GM10248 (cell line): ENCODE results near the gene PMEPA1.

Experiments used
- CTCF ChIA-PET: fragments of 300-600 bp; sonication (Branson Sonifier 250); formaldehyde crosslinking; extraction: SDS; loops from one replicate; lab custom pipeline; 2021; ENCODE audit warnings: antibody characterized with exemption; lab: Yijun Ruan, JAX
- POLR2A ChIA-PET: fragments of 350-650 bp; sonication (Branson Sonifier 250); formaldehyde crosslinking; extraction: SDS; loops from one replicate; lab custom pipeline; 2020; ENCODE audit warnings: antibody characterized with exemption; lab: Yijun Ruan, JAX
- DNase-seq: peaks from one replicate; pipeline ENCODE4 v3.0.0; 2012; ENCODE audit errors: extremely low spot score
- CTCF ChIP-seq: IDR thresholded peaks from 2 replicates; pipeline ENCODE4 v1.5.1; 2012; ENCODE audit warnings: mild to moderate bottlenecking, low read depth; ENCODE audit errors: extremely low read depth, missing control alignments, control extremely low read depth

PMEPA1 gene

DNA sequence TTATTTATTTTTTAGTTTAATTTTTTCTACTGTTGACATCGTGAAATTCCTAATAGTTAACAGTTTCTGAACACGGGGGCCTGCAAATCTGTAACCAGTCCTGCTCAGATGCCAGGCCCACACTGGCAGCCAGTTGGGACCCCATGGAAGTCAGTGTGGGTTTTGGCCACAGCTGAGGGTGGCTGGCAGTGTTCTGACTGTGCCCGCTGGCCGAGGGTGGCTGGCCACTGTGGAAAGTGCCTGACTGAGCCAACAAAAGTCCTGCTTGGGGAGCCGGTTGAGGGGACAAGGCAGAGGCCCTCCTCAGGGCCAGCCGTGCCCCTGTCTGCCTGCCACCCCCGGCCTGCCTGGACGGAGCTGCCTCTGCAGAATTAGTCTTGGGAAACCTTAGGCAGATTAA is 4.1 kb upstream of the PMEPA1 start:
- no peak for DNase-seq
- POLR2A ChIA-PET: no interaction called here
- CTCF ChIA-PET: no interaction called here
- no peak for TF ChIP-seq CTCF

- no peak for DNase-seq
- TF ChIP-seq CTCF: no peak
Measured at GRCh38 chr20:57713505-57713903, 3.7 kb upstream of the PMEPA1 start.

GRCh38 chr20:57712851-57713504 is 3.2 kb upstream of the PMEPA1 start:
- ChIA-PET CTCF (interaction anchor here (2.2 kb wide), 1 partner anchor 8 kb away, joined by 9 read pairs; no protein-coding TSS in a partner anchor), POLR2A (no interaction called here)
- TF ChIP-seq CTCF: no peak
- no peak for DNase-seq

More at GRCh38 chr20:57713505-57713903, 3.7 kb upstream of the PMEPA1 start:
- ChIA-PET POLR2A (no interaction called here), CTCF (no interaction called here)

DNA sequence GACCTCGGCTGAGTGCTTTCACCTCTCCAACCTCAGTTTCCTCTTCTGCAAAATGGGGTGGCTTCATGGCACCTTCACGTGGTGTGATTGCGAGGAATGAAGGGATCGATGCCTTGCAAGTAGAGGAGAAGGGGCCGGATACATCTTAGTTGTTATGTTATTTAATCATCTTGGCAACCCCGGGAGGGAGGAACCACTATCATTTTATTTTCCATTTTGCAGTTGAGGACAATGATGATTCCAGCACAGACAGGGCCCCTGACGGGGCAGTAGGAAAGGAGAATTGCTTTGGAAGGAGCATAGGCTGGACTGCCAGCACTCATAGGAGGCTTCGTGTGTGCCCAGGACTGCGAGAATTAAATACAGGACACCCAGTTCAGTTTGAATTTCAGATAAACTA is 2.5 kb upstream of the PMEPA1 start:
- no peak for TF ChIP-seq CTCF

GRCh38 chr20:57711826-57712225 is 2.0 kb upstream of the PMEPA1 start:
- CTCF ChIA-PET: interaction anchor here (2.2 kb wide), 1 partner anchor 10 kb away, joined by 9 read pairs; no protein-coding TSS in a partner anchor
- POLR2A ChIA-PET: no interaction called here

More for the DNA sequence above, 2.5 kb upstream of the PMEPA1 start:
- CTCF ChIA-PET: interaction anchor here (2.2 kb wide), 1 partner anchor 9 kb away, joined by 9 read pairs; no protein-coding TSS in a partner anchor
- POLR2A ChIA-PET: no interaction called here
- DNase-seq: no peak

GRCh38 chr20:57711311-57711712 is 1.5 kb upstream of the PMEPA1 start:
- POLR2A ChIA-PET: no interaction called here
- CTCF ChIA-PET: interaction anchor here (0.7 to 2.2 kb wide), 4 partner anchors 9 to 263 kb away, joined by 3 to 9 read pairs (median 4); no protein-coding TSS in a partner anchor
- no peak for TF ChIP-seq CTCF

More at GRCh38 chr20:57711826-57712225, 2.0 kb upstream of the PMEPA1 start:
- DNase-seq: no peak
- no peak for TF ChIP-seq CTCF

More at GRCh38 chr20:57711311-57711712, 1.5 kb upstream of the PMEPA1 start:
- DNase-seq: no peak
